Psoas muscle (tissue), 8 donors: ENCODE results near the gene NOS1. TPM values are rescaled to one million over a fixed set of nuclear protein-coding genes. Genes with fewer than 3 reads are reported as not detected.

Experiments used
- ATAC-seq, 4 donors: fragments of 200-7000 bp; cut with Tn5 transposase; one replicate each; pipeline ENCODE4 v1.9.1; 2020; ENCODE audit warnings: moderate library complexity in 3 of 4, mild to moderate bottlenecking in 2 of 4
- DNase-seq, 2 donors: peaks; one replicate each; pipeline ENCODE4 v3.0.0-alpha.2; 2020
- H3K27ac ChIP-seq: fragments of 200-600 bp; one replicate; pipeline ENCODE4 v1.8.0; 2022
- H3K27me3 ChIP-seq, 3 donors: fragments of 200-600 bp in 1 of 3; one replicate each; pipeline versions ENCODE4 v1.6.1 to v1.8.0; 2013 to 2022; ENCODE audit warnings: low read length in 2 of 3, mild to moderate bottlenecking in 2 of 3, moderate library complexity in 1 of 3; ENCODE audit not compliant: insufficient read depth in 3 of 3
- H3K36me3 ChIP-seq, 2 donors: fragments of 200-600 bp in 1 of 2; one replicate each; pipeline versions ENCODE4 v1.6.1 to v1.8.0; 2013 to 2022; ENCODE audit warnings: low read depth in 1 of 2, mild to moderate bottlenecking in 1 of 2, moderate library complexity in 1 of 2; ENCODE audit not compliant: insufficient read depth in 1 of 2
- H3K4me1 ChIP-seq: fragments of 200-600 bp; one replicate; pipeline ENCODE4 v1.8.0; 2022
- H3K4me3 ChIP-seq: fragments of 200-600 bp; one replicate; pipeline ENCODE4 v1.8.0; 2022; ENCODE audit warnings: mild to moderate bottlenecking
- H3K9me3 ChIP-seq: fragments of 200-600 bp; one replicate; pipeline ENCODE4 v1.8.0; 2022
- WGBS, 3 donors: extraction: QIAGEN DNeasy Blood & Tissue Kit; methylation state at CpG; one replicate each; pipeline versions ENCODE4 v1.1.6 to v1.1.7; 2013; 5-methylcytosine and 5-hydroxymethylcytosine counted together
- intact Hi-C, 2 donors: fragments of 100-400 bp; cut with DNase I; formaldehyde crosslinking; loops; one replicate each; pipeline versions ENCODE4 v1.11.0 to v1.14.2; 2022
- polyA plus RNA-seq, 3 donors: library from polyadenylated mRNA; stranded (reverse); fragments of 200-250 nt; gene quantifications; one replicate each; pipeline ENCODE4 v1.2.3, GENCODE V29; 2013
- total RNA-seq, 4 donors: library from RNA; stranded (reverse); fragmentation: NEBNext Ultra II Directional in 2 of 4; extraction: Animal tissue kit (Norgen Biotek cat#: 25700) in 2 of 4; gene quantifications; one replicate each; pipeline versions ENCODE4 v1.2.1 to v1.2.4, GENCODE V29; 2021 to 2023
- TF ChIP-seq, protein P1 (sequence below): fragments of 200-600 bp; IDR thresholded peaks from one replicate; pipeline ENCODE4 v1.8.0; 2022; ENCODE audit warnings: antibody characterized with exemption
- donor health status: healthy with polysubstance abuse.
- donor health status: DM: no; HTN: no; CAD: no; lungs with moderate emphysema.
- donor health status: Bipolar disorder and iron deficiency.
- donor health status: healthy.
- donor health status: DM: yes; HTN: yes; CAD: no.
- donor health status: DM: no; HTN: no; CAD: no.
- donor health status: DM: no; HTN: no; CAD: no.
- donor health status: DM: yes; HTN: yes; CAD: no.

The NOS1 gene
- total and polyA plus RNA-seq, 7 donors = 2.7 to 62.2 (median 12.1) TPM

GRCh38 chr12:117350140-117350539 lies 11.3 kb downstream of the NOS1 start:
- ATAC-seq (peak; percentile 35 to 72 (median 43)), DNase-seq (no peak)
- intact Hi-C loops = no loop called here
- Histone ChIP-seq H3K4me3 (no peak overlapping the region), H3K36me3 (no peaks in the 10 kb centered on the region), H3K27me3 (no peaks in the 10 kb centered on the region), H3K4me1 (peaks cover 1% of the 10 kb centered on the region), H3K9me3 (no peaks in the 10 kb centered on the region), H3K27ac (no peak overlapping the region)
- whole genome bisulfite sequencing, 3 donors = 76 to 90% (median 87%) methylated on average over 4 of the region's 4 CpGs
- TF ChIP-seq, protein P1, sequence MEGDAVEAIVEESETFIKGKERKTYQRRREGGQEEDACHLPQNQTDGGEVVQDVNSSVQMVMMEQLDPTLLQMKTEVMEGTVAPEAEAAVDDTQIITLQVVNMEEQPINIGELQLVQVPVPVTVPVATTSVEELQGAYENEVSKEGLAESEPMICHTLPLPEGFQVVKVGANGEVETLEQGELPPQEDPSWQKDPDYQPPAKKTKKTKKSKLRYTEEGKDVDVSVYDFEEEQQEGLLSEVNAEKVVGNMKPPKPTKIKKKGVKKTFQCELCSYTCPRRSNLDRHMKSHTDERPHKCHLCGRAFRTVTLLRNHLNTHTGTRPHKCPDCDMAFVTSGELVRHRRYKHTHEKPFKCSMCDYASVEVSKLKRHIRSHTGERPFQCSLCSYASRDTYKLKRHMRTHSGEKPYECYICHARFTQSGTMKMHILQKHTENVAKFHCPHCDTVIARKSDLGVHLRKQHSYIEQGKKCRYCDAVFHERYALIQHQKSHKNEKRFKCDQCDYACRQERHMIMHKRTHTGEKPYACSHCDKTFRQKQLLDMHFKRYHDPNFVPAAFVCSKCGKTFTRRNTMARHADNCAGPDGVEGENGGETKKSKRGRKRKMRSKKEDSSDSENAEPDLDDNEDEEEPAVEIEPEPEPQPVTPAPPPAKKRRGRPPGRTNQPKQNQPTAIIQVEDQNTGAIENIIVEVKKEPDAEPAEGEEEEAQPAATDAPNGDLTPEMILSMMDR = no peak

DNA sequence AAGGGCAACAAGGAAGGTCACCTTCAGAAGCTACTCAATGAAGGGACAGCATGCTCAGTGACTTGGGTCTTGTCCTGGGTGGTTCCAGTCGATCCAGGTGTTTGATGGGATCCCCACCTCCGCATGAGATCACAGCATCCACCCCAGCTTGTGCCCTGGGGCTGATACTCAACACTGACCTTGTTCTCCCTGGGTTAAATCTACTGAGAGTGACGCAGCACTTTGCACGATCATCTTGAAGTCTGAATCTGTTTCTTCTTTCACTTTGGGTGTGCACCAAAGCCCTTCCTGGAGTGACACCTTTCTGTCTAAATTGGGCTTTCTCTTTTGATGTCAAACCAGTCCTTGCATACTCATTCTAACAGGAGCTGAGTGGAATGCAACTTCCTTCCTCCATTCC lies 13.8 kb downstream of the NOS1 start:
- H3K36me3 ChIP-seq = no peaks in the 10 kb centered on the region
- DNase-seq = no peak
- H3K9me3 ChIP-seq = no peaks in the 10 kb centered on the region
- peaks cover 12% of the 10 kb centered on the region for H3K4me1 ChIP-seq
- intact Hi-C loops = no loop called here
- no peaks in the 10 kb centered on the region for H3K27me3 ChIP-seq
- no peak for ATAC-seq
- no peak overlapping the region for H3K27ac ChIP-seq
- TF ChIP-seq, protein P1 = no peak
- H3K4me3 ChIP-seq = no peak overlapping the region
- WGBS, 3 donors = 60 to 73% (median 71%) methylated on average over 4 of the region's 4 CpGs

DNA sequence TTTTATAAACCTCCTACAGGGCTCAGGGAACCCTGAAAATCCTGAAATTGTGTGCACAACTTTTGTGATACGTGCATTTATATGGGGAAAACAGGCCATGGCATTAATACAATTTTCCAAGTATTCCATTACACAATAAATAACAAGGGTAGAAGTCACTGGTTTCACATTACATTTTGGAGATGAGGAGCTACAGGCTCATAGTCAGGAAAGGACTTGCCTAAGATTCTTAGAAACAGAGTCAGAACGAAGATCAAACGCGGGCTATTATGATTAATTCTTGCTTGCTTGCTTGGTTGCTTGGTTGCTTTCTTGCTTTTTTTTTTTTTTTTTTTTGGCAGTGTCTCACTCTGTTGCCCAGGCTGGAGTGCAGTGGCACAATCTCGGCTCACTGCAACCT lies 16.7 kb downstream of the NOS1 start:
- ATAC-seq (peak; percentile 72 to 87 (median 80)), DNase-seq (no peak)
- Histone ChIP-seq H3K4me3 (no peak overlapping the region), H3K36me3 (no peaks in the 10 kb centered on the region), H3K27ac (no peak overlapping the region), H3K4me1 (peaks cover 12% of the 10 kb centered on the region), H3K27me3 (no peaks in the 10 kb centered on the region), H3K9me3 (no peaks in the 10 kb centered on the region)
- WGBS, 3 donors = 28 to 53% (median 44%) methylated on average over 5 of the region's 5 CpGs
- intact Hi-C loops = no loop called here
- TF ChIP-seq, protein P1 = no peak

DNA sequence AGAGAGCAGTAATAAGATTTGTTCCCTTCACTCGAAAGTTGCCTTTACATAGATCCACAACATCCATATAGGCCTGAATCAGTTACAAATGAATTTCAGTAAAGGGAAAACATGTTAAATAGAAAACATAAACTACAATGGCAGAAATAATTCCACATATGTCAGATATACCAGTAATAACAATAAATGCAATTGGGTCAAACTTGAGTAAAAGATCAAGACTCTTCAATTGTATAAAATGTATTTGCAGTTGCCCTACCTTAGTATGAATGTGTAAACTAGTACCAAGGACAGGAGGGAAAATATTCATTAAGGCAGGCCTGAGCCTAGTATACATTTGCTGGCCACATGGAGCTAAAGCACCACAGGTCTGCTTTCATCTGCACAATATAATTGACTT lies 17.6 kb downstream of the NOS1 start:
- no peak overlapping the region for H3K4me3 ChIP-seq
- TF ChIP-seq, protein P1 = no peak
- H3K27me3 ChIP-seq = no peaks in the 10 kb centered on the region
- intact Hi-C loops = no loop called here
- no peaks in the 10 kb centered on the region for H3K9me3 ChIP-seq
- no peak for ATAC-seq
- H3K27ac ChIP-seq = peak overlapping the region; percentile 36
- H3K4me1 ChIP-seq = peaks cover 12% of the 10 kb centered on the region
- WGBS, 3 donors = 90 to 100% (median 94%) methylated on average over 1 of the region's 1 CpG
- DNase-seq = no peak
- H3K36me3 ChIP-seq = no peaks in the 10 kb centered on the region

- intact Hi-C loops = no loop called here
- no peaks in the 10 kb centered on the region for H3K36me3 ChIP-seq
- peaks cover 12% of the 10 kb centered on the region for H3K4me1 ChIP-seq
- TF ChIP-seq, protein P1 = no peak
- WGBS, 3 donors = 53 to 62% (median 54%) methylated on average over 4 of the region's 4 CpGs
- ATAC-seq (no peak), DNase-seq (no peak)
- no peak overlapping the region for H3K27ac ChIP-seq
- H3K27me3 ChIP-seq = no peaks in the 10 kb centered on the region
- no peak overlapping the region for H3K4me3 ChIP-seq
- H3K9me3 ChIP-seq = no peaks in the 10 kb centered on the region
Observed at GRCh38 chr12:117343296-117343695, 18.1 kb downstream of the NOS1 start.
